ENCODE results near the gene TPX2.

DNA sequence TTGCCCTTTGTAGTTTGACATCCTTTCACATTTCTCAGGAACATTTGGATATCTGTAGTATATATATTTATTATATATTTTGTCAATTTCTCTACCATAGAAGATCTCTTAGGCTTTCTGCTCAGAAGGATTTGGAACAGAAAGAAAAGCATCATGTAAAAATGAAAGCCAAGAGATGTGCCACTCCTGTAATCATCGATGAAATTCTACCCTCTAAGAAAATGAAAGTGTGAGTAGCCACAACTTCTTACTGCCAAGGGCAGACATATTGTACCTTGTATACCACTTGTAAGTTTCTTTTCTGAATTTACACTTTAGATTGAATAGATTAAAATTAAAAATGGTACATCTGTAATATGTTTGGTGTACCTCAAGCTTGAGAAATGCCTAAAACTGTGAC, 31.2 kb downstream of the TPX2 start:
- TF ChIP-seq, protein P1, sequence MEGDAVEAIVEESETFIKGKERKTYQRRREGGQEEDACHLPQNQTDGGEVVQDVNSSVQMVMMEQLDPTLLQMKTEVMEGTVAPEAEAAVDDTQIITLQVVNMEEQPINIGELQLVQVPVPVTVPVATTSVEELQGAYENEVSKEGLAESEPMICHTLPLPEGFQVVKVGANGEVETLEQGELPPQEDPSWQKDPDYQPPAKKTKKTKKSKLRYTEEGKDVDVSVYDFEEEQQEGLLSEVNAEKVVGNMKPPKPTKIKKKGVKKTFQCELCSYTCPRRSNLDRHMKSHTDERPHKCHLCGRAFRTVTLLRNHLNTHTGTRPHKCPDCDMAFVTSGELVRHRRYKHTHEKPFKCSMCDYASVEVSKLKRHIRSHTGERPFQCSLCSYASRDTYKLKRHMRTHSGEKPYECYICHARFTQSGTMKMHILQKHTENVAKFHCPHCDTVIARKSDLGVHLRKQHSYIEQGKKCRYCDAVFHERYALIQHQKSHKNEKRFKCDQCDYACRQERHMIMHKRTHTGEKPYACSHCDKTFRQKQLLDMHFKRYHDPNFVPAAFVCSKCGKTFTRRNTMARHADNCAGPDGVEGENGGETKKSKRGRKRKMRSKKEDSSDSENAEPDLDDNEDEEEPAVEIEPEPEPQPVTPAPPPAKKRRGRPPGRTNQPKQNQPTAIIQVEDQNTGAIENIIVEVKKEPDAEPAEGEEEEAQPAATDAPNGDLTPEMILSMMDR (IDR thresholded peaks at IDR 0.05): no peak
- no peak for TF ChIP-seq POLR2A (IDR thresholded peaks at IDR 0.05)
